ENCODE results near the gene TMEM243.

GRCh38 chr7:87154166-87154565, 65.4 kb downstream of the TMEM243 start:
- TF ChIP-seq CTCF (conservative IDR thresholded peaks at IDR 0.05) (no peak), ZFX (IDR thresholded peaks at IDR 0.05) (no peak)

Measured in C4-2B (cell line).